ENCODE measurements around the gene MMS22L. TPM values are rescaled to one million over a fixed set of nuclear protein-coding genes. Genes with fewer than 3 reads are reported as not detected.
A peak's percentile ranks its signal among the peaks of the same experiment; 100 is the strongest.

MMS22L gene
- polyA plus RNA-seq (ENCODE audit: low read depth in 6 of 6) = 10 to 100 TPM in 1 of 6 donors, 1 to 10 TPM in 5; 1.3 to 15.2 (median 6.5) TPM

GRCh38 chr6:97282726-97283617 is at the start of gene MMS22L:
Gene MMS22L (minus strand): TSS chr6:97283216. CDS start chr6:97282477, 739 bp downstream.
- peaks cover 0 to under 1% of the 10 kb centered on the region in 2 donors for H3K36me3 Mint-ChIP-seq
- H3K4me1 Mint-ChIP-seq = peaks cover 0 to 17% (median 6%) of the 10 kb centered on the region in 3 donors
- peaks cover 0 to 8% (median 6%) of the 10 kb centered on the region in 3 donors for H3K27me3 Mint-ChIP-seq
- H3K4me3 Mint-ChIP-seq = peak within 1 kb of the TSS; percentile 87 to 98 (median 96)
- H3K27ac Mint-ChIP-seq = peak within 1 kb of the TSS; percentile 43 to 95 (median 81)
- no peaks in the 10 kb centered on the region for H3K9me3 Mint-ChIP-seq
- peak; percentile 89 for DNase-seq
- ATAC-seq (ENCODE audit: low read depth in 2 of 2) = peak; percentile 95

GRCh38 chr6:97322811-97323210 is 39.8 kb upstream of the MMS22L start:
- peaks cover 0 to 7% (median 5%) of the 10 kb centered on the region in 3 donors for H3K27me3 Mint-ChIP-seq
- no peak for ATAC-seq (ENCODE audit: low read depth in 2 of 2)
- H3K36me3 Mint-ChIP-seq = peaks cover 0 to 9% of the 10 kb centered on the region in 2 donors
- H3K4me3 Mint-ChIP-seq = no peak overlapping the region
- H3K4me1 Mint-ChIP-seq = no peaks in the 10 kb centered on the region
- no peak overlapping the region for H3K27ac Mint-ChIP-seq
- DNase-seq = no peak
- H3K9me3 Mint-ChIP-seq = peaks cover 0 to 11% (median 6%) of the 10 kb centered on the region in 7 donors

- no peak for ATAC-seq (ENCODE audit: low read depth in 2 of 2)
- H3K4me3 Mint-ChIP-seq = no peak overlapping the region
- peaks cover 0 to 5% (median 3%) of the 10 kb centered on the region in 7 donors for H3K9me3 Mint-ChIP-seq
- H3K36me3 Mint-ChIP-seq = peaks cover 0 to 3% of the 10 kb centered on the region in 2 donors
- DNase-seq = no peak
- peaks cover 0 to 7% (median 5%) of the 10 kb centered on the region in 3 donors for H3K27me3 Mint-ChIP-seq
- no peak overlapping the region for H3K27ac Mint-ChIP-seq
- H3K4me1 Mint-ChIP-seq = no peaks in the 10 kb centered on the region
Measured at GRCh38 chr6:97322226-97322625, 39.2 kb upstream of the MMS22L start.

GRCh38 chr6:97316978-97317377 is 34.0 kb upstream of the MMS22L start:
- Mint-ChIP-seq H3K27ac (no peak overlapping the region), H3K4me3 (no peak overlapping the region), H3K9me3 (no peaks in the 10 kb centered on the region), H3K4me1 (no peaks in the 10 kb centered on the region), H3K36me3 (no peaks in the 10 kb centered on the region), H3K27me3 (peaks cover 3 to 5% (median 5%) of the 10 kb centered on the region in 3 donors)
- DNase-seq (no peak), ATAC-seq (ENCODE audit: low read depth in 2 of 2) (no peak)

GRCh38 chr6:97312241-97312640 is 29.2 kb upstream of the MMS22L start:
- Mint-ChIP-seq H3K4me1 (no peaks in the 10 kb centered on the region), H3K9me3 (peaks cover 0 to 1% (median 0%) of the 10 kb centered on the region in 7 donors), H3K27ac (no peak overlapping the region), H3K36me3 (no peaks in the 10 kb centered on the region), H3K4me3 (no peak overlapping the region), H3K27me3 (peaks cover 0 to 5% (median 5%) of the 10 kb centered on the region in 3 donors)
- ATAC-seq (ENCODE audit: low read depth in 2 of 2) (no peak), DNase-seq (no peak)

- H3K27me3 Mint-ChIP-seq = peaks cover 11 to 23% (median 19%) of the 10 kb centered on the region in 3 donors
Measured at GRCh38 chr6:97306544-97307320, 23.7 kb upstream of the MMS22L start.

GRCh38 chr6:97305414-97306066 is 22.5 kb upstream of the MMS22L start:
- no peak for ATAC-seq (ENCODE audit: low read depth in 2 of 2)
- Mint-ChIP-seq H3K4me1 (no peaks in the 10 kb centered on the region), H3K4me3 (no peak overlapping the region), H3K9me3 (peaks cover 0 to 2% (median 0%) of the 10 kb centered on the region in 7 donors), H3K36me3 (no peaks in the 10 kb centered on the region), H3K27ac (no peak overlapping the region), H3K27me3 (peaks cover 23 to 25% (median 25%) of the 10 kb centered on the region in 3 donors)
- no peak for DNase-seq

More at GRCh38 chr6:97306544-97307320, 23.7 kb upstream of the MMS22L start:
- Mint-ChIP-seq H3K4me1 (no peaks in the 10 kb centered on the region), H3K36me3 (no peaks in the 10 kb centered on the region), H3K9me3 (peaks cover 0 to 2% (median 0%) of the 10 kb centered on the region in 7 donors), H3K27ac (peak overlapping the region in 1 of 6 donors; percentile 9), H3K4me3 (no peak overlapping the region)
- DNase-seq = no peak
- no peak for ATAC-seq (ENCODE audit: low read depth in 2 of 2)

- DNase-seq = no peak
- no peak for ATAC-seq (ENCODE audit: low read depth in 2 of 2)
- no peaks in the 10 kb centered on the region for H3K4me1 Mint-ChIP-seq
- no peaks in the 10 kb centered on the region for H3K36me3 Mint-ChIP-seq
- H3K4me3 Mint-ChIP-seq = no peak overlapping the region
- peaks cover 25 to 32% (median 28%) of the 10 kb centered on the region in 3 donors for H3K27me3 Mint-ChIP-seq
- H3K27ac Mint-ChIP-seq = no peak overlapping the region
- H3K9me3 Mint-ChIP-seq = peaks cover 0 to 2% (median 0%) of the 10 kb centered on the region in 7 donors
Measured at GRCh38 chr6:97304701-97305100, 21.7 kb upstream of the MMS22L start.

- peaks cover 3 to 22% (median 5%) of the 10 kb centered on the region in 7 donors for H3K9me3 Mint-ChIP-seq
- DNase-seq = no peak
Measured at GRCh38 chr6:97294451-97294850, 11.4 kb upstream of the MMS22L start.

GRCh38 chr6:97293198-97293696 is 10.2 kb upstream of the MMS22L start:
- ATAC-seq (ENCODE audit: low read depth in 2 of 2) (no peak), DNase-seq (no peak)
- Mint-ChIP-seq H3K27ac (no peak overlapping the region), H3K36me3 (peaks cover 5 to 9% of the 10 kb centered on the region in 2 donors), H3K4me1 (no peaks in the 10 kb centered on the region), H3K4me3 (no peak overlapping the region), H3K27me3 (peaks cover 21 to 35% (median 27%) of the 10 kb centered on the region in 3 donors), H3K9me3 (peaks cover 2 to 22% (median 5%) of the 10 kb centered on the region in 7 donors)

More at GRCh38 chr6:97294451-97294850, 11.4 kb upstream of the MMS22L start:
- H3K27me3 Mint-ChIP-seq = peaks cover 33 to 47% (median 38%) of the 10 kb centered on the region in 3 donors
- H3K4me3 Mint-ChIP-seq = no peak overlapping the region
- no peak overlapping the region for H3K27ac Mint-ChIP-seq
- ATAC-seq (ENCODE audit: low read depth in 2 of 2) = no peak
- H3K4me1 Mint-ChIP-seq = no peaks in the 10 kb centered on the region
- peaks cover 5 to 9% of the 10 kb centered on the region in 2 donors for H3K36me3 Mint-ChIP-seq

GRCh38 chr6:97292671-97293070 is 9.7 kb upstream of the MMS22L start:
- Mint-ChIP-seq H3K27ac (no peak overlapping the region), H3K36me3 (peaks cover 4 to 6% of the 10 kb centered on the region in 2 donors), H3K27me3 (peaks cover 20 to 32% (median 27%) of the 10 kb centered on the region in 3 donors), H3K9me3 (peaks cover under 1 to 19% (median 5%) of the 10 kb centered on the region in 7 donors), H3K4me1 (no peaks in the 10 kb centered on the region), H3K4me3 (no peak overlapping the region)
- DNase-seq (no peak), ATAC-seq (ENCODE audit: low read depth in 2 of 2) (no peak)

- Mint-ChIP-seq H3K27ac (no peak overlapping the region), H3K4me3 (no peak overlapping the region), H3K4me1 (no peaks in the 10 kb centered on the region), H3K27me3 (peaks cover 20 to 32% (median 30%) of the 10 kb centered on the region in 3 donors), H3K36me3 (no peaks in the 10 kb centered on the region), H3K9me3 (peaks cover 0 to 11% (median 3%) of the 10 kb centered on the region in 7 donors)
- DNase-seq (no peak), ATAC-seq (ENCODE audit: low read depth in 2 of 2) (no peak)
Measured at GRCh38 chr6:97291896-97292295, 8.9 kb upstream of the MMS22L start.
